ENCODE results near the gene HYKK. TPM values are rescaled to one million over a fixed set of nuclear protein-coding genes. Genes with fewer than 3 reads are reported as not detected.

The HYKK gene
- total and polyA plus RNA-seq, 9 of the 15 experiments (the other 6 are each of a cell fraction or from before 2014, with no cell fraction given), result 1.9 to 6.1 (median 4.3) TPM

GRCh38 chr15:78563092-78563491 is 55.7 kb downstream of the HYKK start (continued):
- TF ChIP-seq, protein P1, sequence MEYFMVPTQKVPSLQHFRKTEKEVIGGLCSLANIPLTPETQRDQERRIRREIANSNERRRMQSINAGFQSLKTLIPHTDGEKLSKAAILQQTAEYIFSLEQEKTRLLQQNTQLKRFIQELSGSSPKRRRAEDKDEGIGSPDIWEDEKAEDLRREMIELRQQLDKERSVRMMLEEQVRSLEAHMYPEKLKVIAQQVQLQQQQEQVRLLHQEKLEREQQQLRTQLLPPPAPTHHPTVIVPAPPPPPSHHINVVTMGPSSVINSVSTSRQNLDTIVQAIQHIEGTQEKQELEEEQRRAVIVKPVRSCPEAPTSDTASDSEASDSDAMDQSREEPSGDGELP (CRISPR knock-in tag; IDR thresholded peaks at IDR 0.05; ENCODE audit: borderline replicate concordance), result no peak
- TF ChIP-seq CBX2 (IDR thresholded peaks at IDR 0.05; ENCODE audit: insufficient read depth, low read length, poor library complexity, severe bottlenecking) (no peak), ARID3A (IDR thresholded peaks at IDR 0.05; ENCODE audit: borderline replicate concordance, low read depth, low read length) (no peak), ZNF77 (CRISPR knock-in tag; IDR thresholded peaks at IDR 0.05) (no peak), PATZ1 (CRISPR knock-in tag; IDR thresholded peaks at IDR 0.05; ENCODE audit: borderline replicate concordance) (no peak), POLR2AphosphoS2 (IDR thresholded peaks at IDR 0.05; ENCODE audit: low read length) (no peak), HDAC3 (IDR thresholded peaks at IDR 0.05; ENCODE audit: borderline replicate concordance, partially characterized antibody) (no peak)
- TF ChIP-seq, protein P2, sequence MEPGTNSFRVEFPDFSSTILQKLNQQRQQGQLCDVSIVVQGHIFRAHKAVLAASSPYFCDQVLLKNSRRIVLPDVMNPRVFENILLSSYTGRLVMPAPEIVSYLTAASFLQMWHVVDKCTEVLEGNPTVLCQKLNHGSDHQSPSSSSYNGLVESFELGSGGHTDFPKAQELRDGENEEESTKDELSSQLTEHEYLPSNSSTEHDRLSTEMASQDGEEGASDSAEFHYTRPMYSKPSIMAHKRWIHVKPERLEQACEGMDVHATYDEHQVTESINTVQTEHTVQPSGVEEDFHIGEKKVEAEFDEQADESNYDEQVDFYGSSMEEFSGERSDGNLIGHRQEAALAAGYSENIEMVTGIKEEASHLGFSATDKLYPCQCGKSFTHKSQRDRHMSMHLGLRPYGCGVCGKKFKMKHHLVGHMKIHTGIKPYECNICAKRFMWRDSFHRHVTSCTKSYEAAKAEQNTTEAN (CRISPR knock-in tag; IDR thresholded peaks at IDR 0.05), result no peak
